HG03135 (cell line): ENCODE results near the gene BCAP31.
"Not testable (repeated sequence)": the region's sequence is repeated elsewhere in the genome, so short reads cannot be mapped to it uniquely, and the experiment has no call there.

Experiments
- ATAC-seq: cut with Tn5 transposase; IDR thresholded peaks from one replicate; pipeline ENCODE4 v1.9.1; 2021; ENCODE audit warnings: mild to moderate bottlenecking, moderate library complexity; ENCODE audit not compliant: unreplicated experiment

Gene BCAP31

GRCh38 chrX:153696986-153697722 is 27.0 kb downstream of the BCAP31 start:
- ATAC-seq: not testable (repeated sequence)

GRCh38 chrX:153696538-153696937 is 27.6 kb downstream of the BCAP31 start:
- not testable (repeated sequence) for ATAC-seq

GRCh38 chrX:153696100-153696499 is 28.1 kb downstream of the BCAP31 start:
- ATAC-seq: no peak

GRCh38 chrX:153694687-153695270 is 29.4 kb downstream of the BCAP31 start:
- ATAC-seq: no peak

- ATAC-seq: not testable (repeated sequence)
Measured at GRCh38 chrX:153694256-153694655, 29.9 kb downstream of the BCAP31 start.

GRCh38 chrX:153693216-153694086 is 30.7 kb downstream of the BCAP31 start:
- no peak for ATAC-seq

GRCh38 chrX:153692611-153693156 is 31.5 kb downstream of the BCAP31 start:
- ATAC-seq: no peak

GRCh38 chrX:153692003-153692402 is 32.2 kb downstream of the BCAP31 start:
- no peak for ATAC-seq

GRCh38 chrX:153691032-153691827 is 33.0 kb downstream of the BCAP31 start:
- ATAC-seq: not testable (repeated sequence)

GRCh38 chrX:153690466-153690865 is 33.7 kb downstream of the BCAP31 start:
- no peak for ATAC-seq

GRCh38 chrX:153689654-153690465 is 34.3 kb downstream of the BCAP31 start:
- no peak for ATAC-seq

- no peak for ATAC-seq
Measured at GRCh38 chrX:153688911-153689590, 35.1 kb downstream of the BCAP31 start.

- ATAC-seq: no peak
Measured at GRCh38 chrX:153688506-153688905, 35.7 kb downstream of the BCAP31 start.

- no peak for ATAC-seq
Measured at GRCh38 chrX:153688071-153688470, 36.1 kb downstream of the BCAP31 start.

GRCh38 chrX:153687121-153688039 is 36.8 kb downstream of the BCAP31 start, which contains the start of gene SLC6A8:
TSS of gene SLC6A8 (plus strand) at chrX:153687926. CDS start at chrX:153688575, 649 bp downstream.
- ATAC-seq: no peak

GRCh38 chrX:153686711-153687110 is 37.5 kb downstream of the BCAP31 start:
- ATAC-seq: no peak

GRCh38 chrX:153685751-153686696 is 38.2 kb downstream of the BCAP31 start:
- ATAC-seq: no peak
